ENCODE results near the gene SLC25A33.

SLC25A33 gene

DNA sequence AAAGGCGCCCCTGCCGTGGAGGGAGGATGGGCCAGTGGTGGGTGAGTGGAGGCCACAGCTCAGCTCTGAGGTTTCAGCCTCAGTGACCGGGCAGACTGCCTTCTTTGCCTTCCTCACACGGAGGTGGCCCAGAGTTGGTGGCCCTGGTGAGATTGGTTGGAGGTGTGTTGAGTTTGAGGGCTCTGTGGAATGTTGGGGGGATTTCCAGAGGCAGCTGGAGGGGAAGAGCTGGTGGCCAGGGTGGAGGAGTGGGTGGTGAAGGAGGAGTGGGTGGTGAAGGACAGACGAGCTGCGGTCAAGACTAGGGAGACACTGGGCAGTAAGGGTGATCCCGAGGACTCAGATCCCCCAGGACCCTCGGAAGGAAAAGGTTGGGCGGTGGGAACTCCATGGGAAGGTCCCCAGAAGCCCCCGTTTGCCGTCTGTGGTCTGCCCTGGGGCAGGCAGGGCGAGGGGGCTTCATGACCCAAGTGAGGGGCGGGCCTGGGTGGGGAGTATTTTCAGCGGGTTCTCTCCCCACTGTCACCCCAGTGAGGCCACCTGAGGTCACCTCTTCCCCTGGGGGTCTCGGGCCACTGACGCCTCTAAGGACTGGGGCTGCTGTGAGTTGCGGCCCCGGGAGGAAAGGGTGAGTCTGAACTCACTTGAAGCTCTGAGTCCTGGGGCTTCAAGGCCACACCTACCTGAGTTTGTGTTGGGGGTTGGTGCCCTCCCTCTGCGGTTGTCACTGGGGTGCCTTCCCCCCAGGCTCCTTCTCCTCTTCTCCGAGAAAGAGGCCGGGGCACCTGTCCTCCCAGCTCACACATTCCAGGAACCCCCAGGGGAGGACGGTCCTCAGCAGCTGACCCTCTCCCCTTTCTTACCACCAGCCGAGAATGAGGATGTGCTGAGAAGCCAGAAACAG is 89.5 kb downstream of the SLC25A33 start:
- DNase-seq = no peak

DNA sequence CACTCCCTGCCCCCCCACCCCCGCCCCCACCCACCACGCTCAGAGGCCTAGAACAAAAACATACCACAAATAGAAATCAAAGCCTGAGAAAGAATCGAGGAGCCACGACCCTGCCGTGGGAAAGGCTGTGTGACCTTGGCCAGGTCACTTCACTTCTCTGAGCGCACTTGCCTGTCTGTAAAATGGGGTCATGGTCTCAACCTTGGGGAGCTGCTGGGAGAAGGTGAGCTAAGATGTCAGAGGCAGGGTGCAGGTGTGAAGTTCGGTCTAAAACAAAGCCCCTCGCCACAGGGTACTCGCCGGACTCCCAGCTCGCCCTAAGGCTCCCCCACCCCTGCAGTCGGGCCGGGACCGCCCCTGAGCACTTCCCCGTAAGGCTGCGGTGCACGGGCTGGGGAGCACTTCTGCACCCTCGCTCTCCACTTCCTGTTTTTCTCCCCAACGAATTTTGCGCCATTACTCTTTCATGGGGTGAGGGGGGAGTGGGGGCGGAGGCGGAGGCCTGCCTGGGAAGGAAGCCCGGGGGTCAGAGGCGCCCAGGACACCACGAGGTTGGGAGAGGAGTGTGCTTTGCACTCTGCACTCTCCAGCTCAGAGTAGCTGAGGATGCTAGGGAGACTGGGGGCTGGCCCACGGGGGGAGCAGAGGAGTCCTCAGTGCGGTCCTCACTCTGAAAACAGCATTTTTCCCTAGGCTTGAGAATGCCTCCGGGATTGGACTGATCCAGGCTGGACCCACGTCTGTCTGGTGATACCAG is 90.4 kb downstream of the SLC25A33 start:
- DNase-seq = no peak

DNA sequence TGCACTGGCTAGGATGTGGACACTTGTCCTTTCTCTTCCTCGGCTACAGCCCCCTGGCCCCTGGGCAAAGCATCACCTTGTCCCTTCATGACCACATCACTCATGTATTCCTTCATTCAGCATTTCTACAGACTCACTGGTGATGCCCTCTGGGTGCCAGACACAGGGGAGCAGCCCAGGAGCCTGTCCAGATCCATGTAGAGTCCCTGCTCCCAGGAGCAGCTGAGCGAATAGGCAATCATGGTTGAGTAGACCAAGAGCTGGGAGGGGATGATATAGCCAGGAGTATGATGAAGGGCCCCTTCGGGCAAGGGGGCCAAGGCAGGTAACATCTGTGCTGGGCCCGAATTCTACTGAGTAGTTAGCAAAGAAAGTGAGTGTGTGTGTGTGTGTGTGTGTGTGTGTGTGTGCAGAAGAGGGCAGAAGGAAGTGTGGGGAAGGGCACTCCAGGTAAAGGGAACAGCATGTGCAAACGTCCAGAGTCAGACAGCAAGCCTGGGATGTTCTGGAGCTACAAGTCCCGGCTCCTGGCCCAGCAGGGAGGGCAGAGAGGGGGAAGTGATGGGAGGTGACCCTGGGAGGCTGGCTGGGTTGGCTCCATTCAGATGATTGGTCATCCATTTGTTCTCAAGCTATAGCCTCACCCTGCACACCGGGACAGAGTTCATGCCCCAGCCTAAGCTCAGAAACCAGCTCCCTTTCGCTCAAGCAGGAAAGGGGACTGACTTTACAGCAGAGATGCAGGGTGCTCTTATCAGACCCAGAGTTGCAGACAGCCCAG is 91.3 kb downstream of the SLC25A33 start:
- no peak for DNase-seq

DNA sequence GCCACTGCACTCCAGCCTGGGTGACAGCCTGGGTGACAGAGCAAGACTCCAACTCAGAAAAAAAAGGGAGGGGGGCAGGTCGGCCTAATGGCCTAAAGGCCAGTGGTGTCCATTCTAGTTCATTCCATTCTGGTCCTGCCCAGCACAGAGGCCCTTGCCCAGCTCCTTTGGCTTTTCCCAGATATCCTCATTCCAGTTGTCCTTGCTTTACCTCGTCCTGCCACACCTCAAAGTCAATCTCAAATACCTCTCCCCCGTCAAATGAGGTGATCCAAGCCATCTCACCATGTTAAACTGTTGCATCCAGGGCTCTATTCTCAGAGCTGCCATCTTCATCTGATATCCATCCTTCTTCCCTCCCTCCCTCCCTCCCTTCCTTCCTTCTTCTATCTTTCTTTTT is 92.3 kb downstream of the SLC25A33 start:
- no peak for DNase-seq

DNA sequence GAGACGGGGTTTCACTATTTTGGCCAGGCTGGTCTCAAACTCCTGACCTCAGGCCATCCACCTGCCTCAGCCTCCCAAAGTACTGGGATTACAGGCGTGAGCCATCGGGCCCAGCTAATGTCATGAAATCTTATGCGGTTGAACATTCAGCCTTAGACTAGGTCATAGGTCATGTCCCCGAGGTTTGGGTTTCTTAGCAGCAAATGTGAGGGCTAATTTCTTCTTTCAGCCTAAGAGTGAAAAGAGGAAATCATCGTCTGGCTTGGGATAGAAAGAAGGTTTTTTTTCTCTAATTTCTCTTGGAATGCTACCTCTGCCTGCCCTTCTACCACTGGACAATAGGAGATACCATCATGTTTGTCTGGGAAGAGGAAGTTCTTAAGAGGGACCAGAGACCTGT is 94.2 kb downstream of the SLC25A33 start:
- DNase-seq = no peak

DNA sequence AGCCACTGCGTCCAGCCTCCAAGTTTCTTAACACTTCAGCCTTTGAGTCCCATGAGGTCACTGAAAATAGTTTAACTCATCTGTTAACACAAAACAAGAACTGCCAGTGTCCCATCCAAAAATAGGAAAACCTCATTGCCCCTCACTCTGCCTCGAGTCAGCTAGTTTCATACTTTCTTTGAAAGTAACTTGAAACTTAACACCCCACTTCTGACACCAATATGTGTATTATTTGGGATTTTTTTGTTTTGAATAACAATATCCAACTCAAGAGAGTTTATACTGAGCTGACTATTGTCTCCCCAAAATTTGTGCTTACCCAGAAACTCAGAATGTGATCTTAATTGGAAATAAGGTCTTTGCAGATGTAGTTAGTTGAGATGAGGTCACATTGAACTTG is 95.3 kb downstream of the SLC25A33 start:
- no peak for DNase-seq
